Neural cell (in vitro differentiated cells): ENCODE measurements around the gene NUFIP1. TPM values are rescaled to one million over a fixed set of nuclear protein-coding genes. Genes with fewer than 3 reads are reported as not detected.

Source experiments
- H2AFZ ChIP-seq: fragments of 200-600, 300-800 bp; sonication (generic), shearing (Covaris generic); 2 replicates; pipeline ENCODE4 v1.6.0; 2014; ENCODE audit warnings: low read depth, mild to moderate bottlenecking, antibody characterized with exemption, low read length, moderate library complexity
- H3F3A ChIP-seq: fragments of 200-600 bp; shearing (Covaris generic); 2 replicates; pipeline ENCODE4 v1.6.1; 2016; ENCODE audit warnings: mild to moderate bottlenecking, moderate library complexity, mixed read lengths, antibody characterized with exemption, low read length; ENCODE audit not compliant: insufficient read depth, poor library complexity, severe bottlenecking
- H3K27ac ChIP-seq: fragments of 200-600, 300-800 bp; sonication (generic), shearing (Covaris generic); 2 replicates; pipeline ENCODE4 v1.5.1; 2014; ENCODE audit warnings: mild to moderate bottlenecking, low read length, moderate library complexity
- H3K27me3 ChIP-seq: fragments of 300-800, 200-600 bp; sonication (generic), shearing (Covaris generic); 2 replicates; pipeline ENCODE4 v1.6.0; 2014; ENCODE audit warnings: mild to moderate bottlenecking, low read depth, low read length, moderate library complexity; ENCODE audit not compliant: insufficient read depth
- H3K36me3 ChIP-seq: fragments of 300-800, 200-600 bp; sonication (generic), shearing (Covaris generic); 2 replicates; pipeline ENCODE4 v1.5.1; 2014; ENCODE audit warnings: mild to moderate bottlenecking, antibody characterized with exemption, low read length, moderate library complexity; ENCODE audit not compliant: insufficient read depth
- H3K4me2 ChIP-seq: fragments of 300-800, 200-600 bp; sonication (generic), shearing (Covaris generic); 2 replicates; pipeline ENCODE4 v1.6.0; 2014; ENCODE audit warnings: mild to moderate bottlenecking, low read length
- H3K4me3 ChIP-seq: fragments of 300-800, 200-600 bp; sonication (generic), shearing (Covaris generic); 2 replicates; pipeline ENCODE4 v1.5.1; 2014; ENCODE audit warnings: mild to moderate bottlenecking, low read length, moderate library complexity
- H3K79me2 ChIP-seq: fragments of 200-600 bp; shearing (Covaris generic); replicated peaks from 2 replicates; pipeline ENCODE4 v1.6.0; 2014; ENCODE audit warnings: mild to moderate bottlenecking, low read length, moderate library complexity; ENCODE audit not compliant: insufficient read depth
- H3K9ac ChIP-seq: fragments of 300-800, 200-600 bp; sonication (generic), shearing (Covaris generic); 2 replicates; pipeline ENCODE4 v1.6.1; 2016; ENCODE audit warnings: mild to moderate bottlenecking, low read length, mixed read lengths
- H3K9me2 ChIP-seq: fragments of 200-600 bp; shearing (Covaris generic); 2 replicates; pipeline ENCODE4 v1.6.1; 2016; ENCODE audit warnings: mild to moderate bottlenecking, low read length, mixed read lengths; ENCODE audit not compliant: insufficient read depth
- H3K9me3 ChIP-seq: fragments of 200-600, 300-800 bp; sonication (generic), shearing (Covaris generic); 2 replicates; pipeline ENCODE4 v1.6.1; 2016; ENCODE audit warnings: mild to moderate bottlenecking, mixed run types, low read length, moderate library complexity, mixed read lengths
- H4K20me1 ChIP-seq: fragments of 200-600 bp; shearing (Covaris generic); 2 replicates; pipeline ENCODE4 v1.6.1; 2016; ENCODE audit warnings: mild to moderate bottlenecking, mixed run types; ENCODE audit not compliant: insufficient read depth
- EP300 ChIP-seq: fragments of 450-650 bp; conservative IDR thresholded peaks from 2 replicates; pipeline ENCODE4 v1.6.1; 2014; ENCODE audit warnings: antibody characterized with exemption, mild to moderate bottlenecking, moderate library complexity; ENCODE audit not compliant: poor library complexity, severe bottlenecking
- EZH2 ChIP-seq: fragments of 200-600, 300-800 bp; shearing (Covaris generic), sonication (generic); IDR thresholded peaks from 2 replicates; pipeline ENCODE4 v1.6.1; 2014; ENCODE audit warnings: antibody characterized with exemption, low read length, borderline replicate concordance, mild to moderate bottlenecking; ENCODE audit not compliant: insufficient read depth, poor library complexity, severe bottlenecking
- MXI1 ChIP-seq: fragments of 450-650 bp; conservative IDR thresholded peaks from 2 replicates; pipeline ENCODE4 v1.6.1; 2014; ENCODE audit warnings: antibody characterized with exemption, mild to moderate bottlenecking; ENCODE audit not compliant: poor library complexity, severe bottlenecking
- POLR2AphosphoS5 ChIP-seq: IDR thresholded peaks from 2 replicates; pipeline ENCODE4 v1.6.1; 2012
- RAD21 ChIP-seq: fragments of 450-650 bp; conservative IDR thresholded peaks from 2 replicates; pipeline ENCODE4 v1.6.1; 2014; ENCODE audit warnings: antibody characterized with exemption, mild to moderate bottlenecking, moderate library complexity
- SMC3 ChIP-seq: fragments of 450-650 bp; conservative IDR thresholded peaks from 2 replicates; pipeline ENCODE4 v1.6.1; 2014; ENCODE audit warnings: antibody characterized with exemption, mild to moderate bottlenecking, moderate library complexity; ENCODE audit not compliant: poor library complexity
- TAF1 ChIP-seq: IDR thresholded peaks from 2 replicates; pipeline ENCODE4 v1.6.1; 2012; ENCODE audit warnings: low read depth
- polyA plus RNA-seq: library from polyadenylated mRNA; depleted of rRNA; stranded (reverse); fragments of >200 nt; gene quantifications from 2 replicates; pipeline ENCODE4 v1.2.3, GENCODE V29; 2014
- TF ChIP-seq, protein P1 (sequence below): IDR thresholded peaks from 2 replicates; pipeline ENCODE4 v1.6.1; 2012; ENCODE audit warnings: borderline replicate concordance
- TF ChIP-seq, protein P2 (sequence below): fragments of 450-650 bp; IDR thresholded peaks from 2 replicates; pipeline ENCODE4 v1.5.1; 2014; ENCODE audit warnings: antibody characterized with exemption, mild to moderate bottlenecking, moderate library complexity; ENCODE audit not compliant: poor library complexity, severe bottlenecking

Gene NUFIP1
- polyA plus RNA-seq, 1 donor from 2014 or later, result 11.0 TPM

DNA sequence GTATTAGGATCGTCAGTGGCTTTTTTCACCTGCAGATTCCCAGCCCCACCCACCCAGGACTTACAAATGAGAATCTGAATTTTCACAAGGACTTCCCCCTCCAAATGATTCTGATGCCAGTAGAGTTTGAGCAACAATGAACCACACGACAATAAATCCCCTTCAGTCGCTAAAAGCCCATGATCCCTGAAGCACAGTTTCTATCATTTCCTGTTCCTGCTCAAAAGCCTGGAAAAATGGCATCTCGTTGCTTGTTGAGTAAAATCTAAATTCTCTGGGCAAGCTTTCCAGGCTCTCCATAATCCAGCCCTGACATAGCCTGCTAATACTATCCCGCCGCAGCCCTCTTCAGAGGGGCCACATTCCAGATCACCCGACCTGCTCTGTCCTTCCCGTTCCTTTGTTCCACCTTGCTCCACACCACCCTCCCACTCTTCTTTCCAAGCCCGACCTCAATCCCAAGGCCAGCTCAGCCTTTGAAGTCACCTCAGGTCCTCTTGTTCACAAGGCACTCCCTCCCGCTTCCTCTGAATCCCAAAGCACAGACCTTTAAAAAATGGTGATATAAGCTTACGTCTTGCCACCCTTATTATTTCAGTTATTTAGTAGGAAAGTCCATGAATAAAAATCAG is 67.9 kb downstream of the NUFIP1 start:
- H3K9me2 ChIP-seq, result no peaks in the 10 kb centered on the region
- TF ChIP-seq RAD21 (no peak), EP300 (no peak), TAF1 (no peak), SMC3 (no peak), POLR2AphosphoS5 (no peak), MXI1 (no peak)
- TF ChIP-seq, protein P1, sequence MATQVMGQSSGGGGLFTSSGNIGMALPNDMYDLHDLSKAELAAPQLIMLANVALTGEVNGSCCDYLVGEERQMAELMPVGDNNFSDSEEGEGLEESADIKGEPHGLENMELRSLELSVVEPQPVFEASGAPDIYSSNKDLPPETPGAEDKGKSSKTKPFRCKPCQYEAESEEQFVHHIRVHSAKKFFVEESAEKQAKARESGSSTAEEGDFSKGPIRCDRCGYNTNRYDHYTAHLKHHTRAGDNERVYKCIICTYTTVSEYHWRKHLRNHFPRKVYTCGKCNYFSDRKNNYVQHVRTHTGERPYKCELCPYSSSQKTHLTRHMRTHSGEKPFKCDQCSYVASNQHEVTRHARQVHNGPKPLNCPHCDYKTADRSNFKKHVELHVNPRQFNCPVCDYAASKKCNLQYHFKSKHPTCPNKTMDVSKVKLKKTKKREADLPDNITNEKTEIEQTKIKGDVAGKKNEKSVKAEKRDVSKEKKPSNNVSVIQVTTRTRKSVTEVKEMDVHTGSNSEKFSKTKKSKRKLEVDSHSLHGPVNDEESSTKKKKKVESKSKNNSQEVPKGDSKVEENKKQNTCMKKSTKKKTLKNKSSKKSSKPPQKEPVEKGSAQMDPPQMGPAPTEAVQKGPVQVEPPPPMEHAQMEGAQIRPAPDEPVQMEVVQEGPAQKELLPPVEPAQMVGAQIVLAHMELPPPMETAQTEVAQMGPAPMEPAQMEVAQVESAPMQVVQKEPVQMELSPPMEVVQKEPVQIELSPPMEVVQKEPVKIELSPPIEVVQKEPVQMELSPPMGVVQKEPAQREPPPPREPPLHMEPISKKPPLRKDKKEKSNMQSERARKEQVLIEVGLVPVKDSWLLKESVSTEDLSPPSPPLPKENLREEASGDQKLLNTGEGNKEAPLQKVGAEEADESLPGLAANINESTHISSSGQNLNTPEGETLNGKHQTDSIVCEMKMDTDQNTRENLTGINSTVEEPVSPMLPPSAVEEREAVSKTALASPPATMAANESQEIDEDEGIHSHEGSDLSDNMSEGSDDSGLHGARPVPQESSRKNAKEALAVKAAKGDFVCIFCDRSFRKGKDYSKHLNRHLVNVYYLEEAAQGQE, result no peak
- no peaks in the 10 kb centered on the region for H3K27me3 ChIP-seq
- no peak overlapping the region for H3K27ac ChIP-seq
- H3K9me3 ChIP-seq, result no peaks in the 10 kb centered on the region
- H3F3A ChIP-seq, result no peaks in the 10 kb centered on the region
- no peak overlapping the region for H2AFZ ChIP-seq
- H3K36me3 ChIP-seq, result no peaks in the 10 kb centered on the region
- H4K20me1 ChIP-seq, result no peaks in the 10 kb centered on the region
- H3K4me3 ChIP-seq, result no peak overlapping the region
- H3K4me2 ChIP-seq, result no peak overlapping the region
- H3K79me2 ChIP-seq, result no peaks in the 10 kb centered on the region
- no peak overlapping the region for H3K9ac ChIP-seq

DNA sequence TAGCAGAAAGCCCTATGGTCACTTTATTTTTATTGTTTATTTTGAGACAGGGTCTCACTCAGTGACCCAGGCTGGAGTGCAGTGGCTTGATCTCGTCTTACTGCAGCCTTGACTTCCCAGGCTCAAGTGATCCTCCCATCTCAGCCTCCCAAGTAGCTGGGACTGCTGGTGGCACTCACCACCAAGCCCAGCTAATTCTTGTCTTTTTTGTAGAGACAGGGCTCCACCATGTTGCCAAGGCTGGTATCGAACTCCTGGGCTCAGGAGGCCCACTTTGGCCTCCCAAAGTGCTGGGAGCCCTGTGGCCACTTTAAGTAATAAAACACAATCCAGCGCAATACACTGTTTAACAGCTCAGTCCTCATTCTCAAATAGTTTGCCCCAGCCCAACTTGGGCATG is 69.3 kb downstream of the NUFIP1 start:
- H3K27ac ChIP-seq, result no peak overlapping the region
- no peaks in the 10 kb centered on the region for H3K9me2 ChIP-seq
- no peaks in the 10 kb centered on the region for H3K36me3 ChIP-seq
- H3K79me2 ChIP-seq, result no peaks in the 10 kb centered on the region
- no peaks in the 10 kb centered on the region for H3K9me3 ChIP-seq
- no peak for TF ChIP-seq EZH2
- no peak overlapping the region for H3K4me2 ChIP-seq
- H4K20me1 ChIP-seq, result no peaks in the 10 kb centered on the region
- H2AFZ ChIP-seq, result no peak overlapping the region
- no peaks in the 10 kb centered on the region for H3F3A ChIP-seq
- no peaks in the 10 kb centered on the region for H3K27me3 ChIP-seq
- H3K4me3 ChIP-seq, result no peak overlapping the region
- no peak overlapping the region for H3K9ac ChIP-seq

DNA sequence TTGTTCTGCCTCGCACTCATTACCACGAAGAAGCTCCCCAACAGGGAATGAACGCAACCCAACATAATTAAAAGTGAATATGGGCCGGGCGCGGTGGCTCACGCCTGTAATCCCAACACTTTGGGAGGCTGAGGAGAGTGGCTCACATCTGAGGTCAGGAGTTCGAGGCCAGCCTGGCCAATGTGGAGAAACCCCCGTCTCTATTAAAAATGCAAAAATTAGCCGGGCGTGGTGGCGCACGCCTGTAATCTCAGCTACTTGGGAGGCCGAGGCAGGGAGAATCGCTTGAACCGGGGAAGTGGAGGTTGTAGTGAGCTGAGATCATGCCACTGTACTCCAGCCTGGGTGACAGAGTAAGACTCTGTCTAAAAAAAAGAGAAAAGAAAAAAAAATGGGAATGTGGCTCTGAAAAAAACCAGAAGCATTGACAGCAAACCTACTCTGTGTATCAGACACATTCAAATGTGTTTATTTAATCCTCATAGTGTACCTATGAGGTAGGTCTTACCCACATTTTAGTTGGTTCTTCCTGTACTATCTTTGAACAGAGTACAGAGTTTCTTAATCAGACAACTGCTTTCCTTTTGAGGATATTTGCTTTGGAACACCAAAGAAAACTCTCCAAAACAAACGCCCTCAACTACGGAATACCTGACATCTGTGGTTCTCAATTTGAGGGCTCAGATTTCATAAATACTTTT is 70.0 kb downstream of the NUFIP1 start:
- TF ChIP-seq, protein P1, result no peak
- no peak for TF ChIP-seq TAF1
- no peak for TF ChIP-seq EP300
- no peak for TF ChIP-seq SMC3
- TF ChIP-seq, protein P2, sequence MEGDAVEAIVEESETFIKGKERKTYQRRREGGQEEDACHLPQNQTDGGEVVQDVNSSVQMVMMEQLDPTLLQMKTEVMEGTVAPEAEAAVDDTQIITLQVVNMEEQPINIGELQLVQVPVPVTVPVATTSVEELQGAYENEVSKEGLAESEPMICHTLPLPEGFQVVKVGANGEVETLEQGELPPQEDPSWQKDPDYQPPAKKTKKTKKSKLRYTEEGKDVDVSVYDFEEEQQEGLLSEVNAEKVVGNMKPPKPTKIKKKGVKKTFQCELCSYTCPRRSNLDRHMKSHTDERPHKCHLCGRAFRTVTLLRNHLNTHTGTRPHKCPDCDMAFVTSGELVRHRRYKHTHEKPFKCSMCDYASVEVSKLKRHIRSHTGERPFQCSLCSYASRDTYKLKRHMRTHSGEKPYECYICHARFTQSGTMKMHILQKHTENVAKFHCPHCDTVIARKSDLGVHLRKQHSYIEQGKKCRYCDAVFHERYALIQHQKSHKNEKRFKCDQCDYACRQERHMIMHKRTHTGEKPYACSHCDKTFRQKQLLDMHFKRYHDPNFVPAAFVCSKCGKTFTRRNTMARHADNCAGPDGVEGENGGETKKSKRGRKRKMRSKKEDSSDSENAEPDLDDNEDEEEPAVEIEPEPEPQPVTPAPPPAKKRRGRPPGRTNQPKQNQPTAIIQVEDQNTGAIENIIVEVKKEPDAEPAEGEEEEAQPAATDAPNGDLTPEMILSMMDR, result no peak
- no peak for TF ChIP-seq MXI1
- TF ChIP-seq RAD21, result no peak
- TF ChIP-seq POLR2AphosphoS5, result no peak
- no peak for TF ChIP-seq EZH2

More for the DNA sequence above, 70.0 kb downstream of the NUFIP1 start:
- peak overlapping the region; percentile 65 for H2AFZ ChIP-seq
- no peaks in the 10 kb centered on the region for H3K27me3 ChIP-seq
- H3K9me3 ChIP-seq, result no peaks in the 10 kb centered on the region
- H3K4me3 ChIP-seq, result peak overlapping the region; percentile 78
- H3K79me2 ChIP-seq, result no peaks in the 10 kb centered on the region
- H3K9me2 ChIP-seq, result no peaks in the 10 kb centered on the region
- no peaks in the 10 kb centered on the region for H3F3A ChIP-seq
- H3K4me2 ChIP-seq, result peak overlapping the region; percentile 76
- peak overlapping the region; percentile 62 for H3K9ac ChIP-seq
- no peaks in the 10 kb centered on the region for H3K36me3 ChIP-seq
- H4K20me1 ChIP-seq, result no peaks in the 10 kb centered on the region
- peak overlapping the region; percentile 77 for H3K27ac ChIP-seq
